Activated CD8-positive, alpha-beta T cell treated with anti-CD3 and anti-CD28 coated beads for 36 hours (primary cell): Measurements from ENCODE around the gene GRIP1. TPM values are rescaled to one million over a fixed set of nuclear protein-coding genes. Genes with fewer than 3 reads are reported as not detected.

Experiments used
- ATAC-seq: fragments of 200-7000 bp; cut with Tn5 transposase; one replicate; pipeline ENCODE4 v1.10.0; 2021; ENCODE audit warnings: mild to moderate bottlenecking, moderate library complexity
- CTCF ChIA-PET: fragments of 350-600 bp; sonication (Branson Sonifier 250); formaldehyde crosslinking; loops from one replicate; lab custom pipeline; 2021; ENCODE audit warnings: antibody characterized with exemption; lab: Charles Lee
- POLR2A ChIA-PET: fragments of 350-600 bp; sonication (Branson Sonifier 250); formaldehyde crosslinking; loops from one replicate; lab custom pipeline; 2021; ENCODE audit warnings: antibody characterized with exemption; lab: Charles Lee
- DNase-seq: peaks from one replicate; pipeline ENCODE4 v3.0.0-alpha.2; 2020
- H3K27ac Mint-ChIP-seq: one replicate; pipeline ENCODE4 v1.8.0; 2021; ENCODE audit warnings: mild to moderate bottlenecking, mixed read lengths
- H3K27me3 Mint-ChIP-seq: one replicate; pipeline ENCODE4 v1.8.0; 2021; ENCODE audit warnings: mixed read lengths
- H3K36me3 Mint-ChIP-seq: one replicate; pipeline ENCODE4 v1.8.0; 2021; ENCODE audit warnings: low read depth, mixed read lengths
- H3K4me1 Mint-ChIP-seq: one replicate; pipeline ENCODE4 v1.8.0; 2021; ENCODE audit warnings: low read depth, mixed read lengths
- H3K4me3 Mint-ChIP-seq: one replicate; pipeline ENCODE4 v1.8.0; 2021; ENCODE audit warnings: mild to moderate bottlenecking, moderate library complexity, mixed read lengths
- H3K9me3 Mint-ChIP-seq: one replicate; pipeline ENCODE4 v1.8.0; 2021; ENCODE audit warnings: mixed read lengths
- intact Hi-C: fragments of 100-400 bp; cut with micrococcal nuclease; formaldehyde crosslinking; loops from one replicate; pipeline ENCODE4 v1.10.0; 2022
- total RNA-seq, 2 experiments: library from RNA; stranded (reverse); gene quantifications; one replicate each; pipeline ENCODE4 v1.2.3, GENCODE V29; 2021
- TF ChIP-seq, protein P1 (sequence below): fragments of 200-600 bp; IDR thresholded peaks from one replicate; pipeline ENCODE4 v1.8.0; 2022; ENCODE audit warnings: antibody characterized with exemption, mild to moderate bottlenecking

GRIP1 gene
- total RNA-seq, 2 experiments from 2014 or later = 0.51 to 0.61 TPM

DNA sequence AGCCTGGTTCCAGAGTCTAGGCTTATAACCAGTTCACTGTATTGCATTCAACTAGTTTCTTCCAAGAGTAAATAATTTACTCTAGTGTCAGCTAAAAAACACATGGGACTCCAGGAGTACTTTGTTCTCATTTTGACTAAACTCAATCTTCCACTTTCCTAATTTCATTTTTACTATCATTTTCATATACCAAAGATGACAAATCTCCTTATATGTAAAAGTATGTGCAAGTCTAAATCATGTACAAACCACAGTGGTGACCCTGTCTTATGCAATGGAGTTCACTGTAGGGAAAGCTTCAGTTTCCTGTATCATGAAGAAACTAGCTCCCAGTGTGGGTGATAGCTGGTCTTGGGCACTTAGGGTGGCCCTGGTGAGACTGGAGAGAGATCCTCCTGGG is 225.0 kb downstream of the GRIP1 start:
- intact Hi-C loops = no loop called here
- ChIA-PET POLR2A (no interaction called here), CTCF (interaction anchor here (1.0 kb wide), 1 partner anchor 184 kb away, joined by 3 read pairs; no protein-coding TSS in a partner anchor)
- TF ChIP-seq, protein P1, sequence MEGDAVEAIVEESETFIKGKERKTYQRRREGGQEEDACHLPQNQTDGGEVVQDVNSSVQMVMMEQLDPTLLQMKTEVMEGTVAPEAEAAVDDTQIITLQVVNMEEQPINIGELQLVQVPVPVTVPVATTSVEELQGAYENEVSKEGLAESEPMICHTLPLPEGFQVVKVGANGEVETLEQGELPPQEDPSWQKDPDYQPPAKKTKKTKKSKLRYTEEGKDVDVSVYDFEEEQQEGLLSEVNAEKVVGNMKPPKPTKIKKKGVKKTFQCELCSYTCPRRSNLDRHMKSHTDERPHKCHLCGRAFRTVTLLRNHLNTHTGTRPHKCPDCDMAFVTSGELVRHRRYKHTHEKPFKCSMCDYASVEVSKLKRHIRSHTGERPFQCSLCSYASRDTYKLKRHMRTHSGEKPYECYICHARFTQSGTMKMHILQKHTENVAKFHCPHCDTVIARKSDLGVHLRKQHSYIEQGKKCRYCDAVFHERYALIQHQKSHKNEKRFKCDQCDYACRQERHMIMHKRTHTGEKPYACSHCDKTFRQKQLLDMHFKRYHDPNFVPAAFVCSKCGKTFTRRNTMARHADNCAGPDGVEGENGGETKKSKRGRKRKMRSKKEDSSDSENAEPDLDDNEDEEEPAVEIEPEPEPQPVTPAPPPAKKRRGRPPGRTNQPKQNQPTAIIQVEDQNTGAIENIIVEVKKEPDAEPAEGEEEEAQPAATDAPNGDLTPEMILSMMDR = no peak
- Mint-ChIP-seq H3K4me1 (peaks cover 8% of the 10 kb centered on the region), H3K27me3 (peaks cover 8% of the 10 kb centered on the region), H3K36me3 (no peaks in the 10 kb centered on the region), H3K27ac (no peak overlapping the region), H3K9me3 (no peaks in the 10 kb centered on the region), H3K4me3 (no peak overlapping the region)
- peak; percentile 3 for DNase-seq
- ATAC-seq = peak; percentile 42

DNA sequence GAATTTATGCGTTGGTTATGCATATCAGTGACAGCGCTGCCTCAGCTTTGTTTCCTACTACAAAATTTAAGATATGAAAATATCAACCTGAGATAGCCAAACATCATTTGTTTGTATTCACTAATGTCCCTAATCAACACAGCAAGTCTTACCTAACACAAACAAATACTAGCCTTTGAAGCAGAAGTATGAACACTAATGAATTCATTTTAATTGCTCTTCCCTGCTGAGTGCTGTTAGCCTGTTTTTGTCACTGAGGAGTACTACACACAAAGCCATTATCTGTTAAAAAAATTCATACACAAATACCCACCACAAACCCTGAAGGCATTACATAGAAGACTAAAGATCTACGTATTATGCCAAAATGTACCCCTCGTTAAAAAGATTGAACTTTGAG is 225.8 kb downstream of the GRIP1 start:
- Mint-ChIP-seq H3K4me1 (peaks cover 8% of the 10 kb centered on the region), H3K4me3 (no peak overlapping the region), H3K27ac (no peak overlapping the region), H3K36me3 (no peaks in the 10 kb centered on the region), H3K27me3 (peaks cover 8% of the 10 kb centered on the region), H3K9me3 (no peaks in the 10 kb centered on the region)
- DNase-seq = no peak
- intact Hi-C loops = no loop called here
- TF ChIP-seq, protein P1 = no peak
- ChIA-PET CTCF (no interaction called here), POLR2A (no interaction called here)
- no peak for ATAC-seq

GRCh38 chr12:66449531-66449930 is 229.3 kb downstream of the GRIP1 start:
- intact Hi-C loops = no loop called here
- Mint-ChIP-seq H3K27ac (no peak overlapping the region), H3K4me3 (no peak overlapping the region), H3K27me3 (peaks cover 3% of the 10 kb centered on the region), H3K4me1 (peaks cover 8% of the 10 kb centered on the region), H3K36me3 (no peaks in the 10 kb centered on the region), H3K9me3 (no peaks in the 10 kb centered on the region)
- CTCF ChIA-PET = no interaction called here
- POLR2A ChIA-PET = no interaction called here
- no peak for DNase-seq
- no peak for ATAC-seq
- TF ChIP-seq, protein P1 = no peak

- POLR2A ChIA-PET = no interaction called here
- DNase-seq (no peak), ATAC-seq (no peak)
- Mint-ChIP-seq H3K36me3 (no peaks in the 10 kb centered on the region), H3K27ac (no peak overlapping the region), H3K27me3 (peaks cover 3% of the 10 kb centered on the region), H3K9me3 (no peaks in the 10 kb centered on the region), H3K4me1 (no peaks in the 10 kb centered on the region), H3K4me3 (no peak overlapping the region)
- CTCF ChIA-PET = no interaction called here
- TF ChIP-seq, protein P1 = no peak
- intact Hi-C loops = no loop called here
Observed at GRCh38 chr12:66447643-66448042, 231.2 kb downstream of the GRIP1 start.

- ATAC-seq (no peak), DNase-seq (no peak)
- no peaks in the 10 kb centered on the region for H3K36me3 Mint-ChIP-seq
- H3K4me3 Mint-ChIP-seq = no peak overlapping the region
- H3K27me3 Mint-ChIP-seq = no peaks in the 10 kb centered on the region
- intact Hi-C loops = no loop called here
- no peaks in the 10 kb centered on the region for H3K9me3 Mint-ChIP-seq
- POLR2A ChIA-PET = no interaction called here
- TF ChIP-seq, protein P1 = no peak
- H3K4me1 Mint-ChIP-seq = no peaks in the 10 kb centered on the region
- no peak overlapping the region for H3K27ac Mint-ChIP-seq
- CTCF ChIA-PET = interaction anchor here (0.7 kb wide), 1 partner anchor 9 kb away, joined by 3 read pairs; no protein-coding TSS in a partner anchor
Observed at GRCh38 chr12:66446276-66446675, 232.6 kb downstream of the GRIP1 start.
